Testis (tissue), 2 donors: Measurements from ENCODE around the gene IL17RE.
"Not testable (repeated sequence)": the region's sequence is repeated elsewhere in the genome, so short reads cannot be mapped to it uniquely, and the experiment has no call there.

ENCODE experiments used
- CTCF ChIP-seq, 3 experiments: fragments of 450-650 bp in 2 of 3; fragments of 200-600 bp in 1 of 3; sonication (generic) in 1 of 3; IDR thresholded peaks; one replicate each; pipeline ENCODE4 v1.5.1; 2016 to 2019; ENCODE audit warnings: antibody characterized with exemption in 3 of 3, mild to moderate bottlenecking in 2 of 3, moderate library complexity in 1 of 3
- POLR2A ChIP-seq: fragments of 450-650 bp; IDR thresholded peaks from one replicate; pipeline ENCODE4 v1.6.1; 2017; ENCODE audit warnings: antibody characterized with exemption, mild to moderate bottlenecking, moderate library complexity

GRCh38 chr3:9900965-9901415 lies 1.7 kb upstream of the IL17RE start:
- TF ChIP-seq CTCF (IDR thresholded peaks at IDR 0.05); POLR2A: not testable (repeated sequence)
